Right atrium auricular region (tissue), 2 donors: Measurements from ENCODE around the gene TBRG4. TPM values are rescaled to one million over a fixed set of nuclear protein-coding genes. Genes with fewer than 3 reads are reported as not detected.

Experiments
- DNase-seq: peaks from one replicate; pipeline ENCODE4 v3.0.0-alpha.2; 2019; ENCODE audit warnings: low spot score
- H3K27ac ChIP-seq, 2 donors: fragments of 200-600 bp; sonication (generic); 1 replicate in 1 of 2; 2 replicates in 1 of 2; pipeline ENCODE4 v1.5.1; 2016 to 2019
- H3K27me3 ChIP-seq, 2 donors: fragments of 200-600 bp; sonication (generic); one replicate each; pipeline versions ENCODE4 v1.5.1 to v1.6.0; 2017 to 2019
- H3K36me3 ChIP-seq: fragments of 200-600 bp; sonication (generic); one replicate; pipeline ENCODE4 v1.5.1; 2016
- H3K4me1 ChIP-seq, 2 donors: fragments of 200-600 bp; sonication (generic); one replicate each; pipeline versions ENCODE4 v1.5.1 to v1.6.0; 2017 to 2019
- H3K4me3 ChIP-seq, 2 donors: fragments of 200-600 bp; sonication (generic); 1 replicate in 1 of 2; 2 replicates in 1 of 2; pipeline ENCODE4 v1.5.1; 2017 to 2019; ENCODE audit warnings: mild to moderate bottlenecking in 1 of 2, moderate library complexity in 1 of 2
- H3K9me3 ChIP-seq, 2 donors: fragments of 200-600 bp; sonication (generic); one replicate each; pipeline ENCODE4 v1.5.1; 2019
- total RNA-seq, 2 donors: library from RNA; depleted of rRNA; stranded (reverse); fragments of >200 nt; gene quantifications; one replicate each; pipeline ENCODE4 v1.1.0, GENCODE V29; 2016
- TF ChIP-seq, protein P1 (sequence below), 2 donors: fragments of 200-600 bp; sonication (generic); IDR thresholded peaks; one replicate each; pipeline ENCODE4 v1.5.1; 2019; ENCODE audit warnings: antibody characterized with exemption in 2 of 2

TBRG4 gene
- total RNA-seq, 2 donors from 2014 or later, result 46.1 to 48.2 TPM

DNA sequence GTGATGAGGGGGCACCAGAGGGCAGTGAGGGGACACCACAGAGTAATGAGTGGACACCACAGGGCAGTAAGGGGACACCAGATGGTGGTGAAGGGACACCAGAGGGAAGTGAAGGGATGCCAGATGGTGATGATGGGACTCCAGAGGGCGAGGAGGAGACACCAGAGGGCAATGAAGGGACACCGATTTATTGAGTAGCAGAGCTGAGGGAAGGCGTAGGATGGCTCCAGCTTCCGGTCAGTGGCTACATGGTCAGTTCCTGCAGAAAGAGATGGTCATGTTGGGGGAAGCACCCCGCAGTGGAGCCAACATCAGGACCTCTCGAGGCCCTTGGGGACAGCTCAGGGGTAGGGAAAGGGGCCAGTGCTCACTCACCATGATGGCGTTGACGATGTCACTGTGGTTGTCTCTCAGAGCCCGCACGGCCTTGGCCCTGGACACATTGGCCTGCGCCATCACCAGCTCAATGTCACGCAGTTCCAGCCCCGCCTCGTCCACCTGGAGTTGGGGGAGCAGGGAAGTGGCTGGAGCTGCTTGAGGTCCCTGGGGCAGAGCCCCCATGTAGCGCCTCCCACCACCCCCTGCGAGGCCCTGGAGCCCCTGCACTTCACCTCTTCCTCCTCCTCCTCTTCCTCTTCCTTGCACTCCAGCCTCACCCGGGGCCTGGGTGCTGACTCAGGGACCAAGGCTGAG, 31.1 kb downstream of the TBRG4 start:
- peaks cover 0 to 9% of the 10 kb centered on the region in 2 donors for H3K4me1 ChIP-seq
- peaks cover 24% of the 10 kb centered on the region for H3K36me3 ChIP-seq
- H3K9me3 ChIP-seq, result no peaks in the 10 kb centered on the region
- DNase-seq, result no peak
- TF ChIP-seq, protein P1, sequence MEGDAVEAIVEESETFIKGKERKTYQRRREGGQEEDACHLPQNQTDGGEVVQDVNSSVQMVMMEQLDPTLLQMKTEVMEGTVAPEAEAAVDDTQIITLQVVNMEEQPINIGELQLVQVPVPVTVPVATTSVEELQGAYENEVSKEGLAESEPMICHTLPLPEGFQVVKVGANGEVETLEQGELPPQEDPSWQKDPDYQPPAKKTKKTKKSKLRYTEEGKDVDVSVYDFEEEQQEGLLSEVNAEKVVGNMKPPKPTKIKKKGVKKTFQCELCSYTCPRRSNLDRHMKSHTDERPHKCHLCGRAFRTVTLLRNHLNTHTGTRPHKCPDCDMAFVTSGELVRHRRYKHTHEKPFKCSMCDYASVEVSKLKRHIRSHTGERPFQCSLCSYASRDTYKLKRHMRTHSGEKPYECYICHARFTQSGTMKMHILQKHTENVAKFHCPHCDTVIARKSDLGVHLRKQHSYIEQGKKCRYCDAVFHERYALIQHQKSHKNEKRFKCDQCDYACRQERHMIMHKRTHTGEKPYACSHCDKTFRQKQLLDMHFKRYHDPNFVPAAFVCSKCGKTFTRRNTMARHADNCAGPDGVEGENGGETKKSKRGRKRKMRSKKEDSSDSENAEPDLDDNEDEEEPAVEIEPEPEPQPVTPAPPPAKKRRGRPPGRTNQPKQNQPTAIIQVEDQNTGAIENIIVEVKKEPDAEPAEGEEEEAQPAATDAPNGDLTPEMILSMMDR (IDR thresholded peaks at IDR 0.05), result no peak
- no peaks in the 10 kb centered on the region for H3K27me3 ChIP-seq
- H3K27ac ChIP-seq, result no peak overlapping the region
- H3K4me3 ChIP-seq, result no peak overlapping the region

DNA sequence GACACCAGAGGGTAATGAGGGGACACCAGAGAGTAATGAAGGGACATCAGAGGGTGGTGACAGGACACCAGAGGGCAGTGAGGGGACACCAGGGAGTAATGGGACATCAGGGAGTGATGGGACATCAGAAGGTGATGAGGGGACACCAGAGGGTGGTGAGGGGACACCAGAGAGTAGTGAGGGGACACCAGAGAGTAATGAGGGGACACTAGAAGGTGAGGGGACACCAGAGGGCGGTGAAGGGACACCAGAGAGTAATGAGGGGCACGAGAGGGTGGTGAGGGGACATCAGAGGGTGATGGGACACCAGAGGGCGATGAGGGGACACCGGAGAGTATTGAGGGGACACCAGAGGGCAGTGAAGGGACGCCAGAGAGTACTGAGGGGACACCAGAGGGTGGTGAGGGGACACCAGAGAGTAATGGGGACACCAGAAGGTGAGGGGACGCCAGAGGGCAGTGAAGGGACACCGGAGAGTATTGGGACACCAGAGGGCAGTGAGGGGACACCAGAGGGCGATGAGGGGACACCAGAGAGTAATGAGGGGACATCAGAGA, 33.3 kb downstream of the TBRG4 start:
- H3K27me3 ChIP-seq, result no peaks in the 10 kb centered on the region
- H3K4me3 ChIP-seq, result no peak overlapping the region
- H3K4me1 ChIP-seq, result peaks cover 0 to 9% of the 10 kb centered on the region in 2 donors
- TF ChIP-seq, protein P1 (IDR thresholded peaks at IDR 0.05), result no peak
- no peak for DNase-seq
- H3K27ac ChIP-seq, result no peak overlapping the region
- no peaks in the 10 kb centered on the region for H3K9me3 ChIP-seq
- H3K36me3 ChIP-seq, result peaks cover 46% of the 10 kb centered on the region

DNA sequence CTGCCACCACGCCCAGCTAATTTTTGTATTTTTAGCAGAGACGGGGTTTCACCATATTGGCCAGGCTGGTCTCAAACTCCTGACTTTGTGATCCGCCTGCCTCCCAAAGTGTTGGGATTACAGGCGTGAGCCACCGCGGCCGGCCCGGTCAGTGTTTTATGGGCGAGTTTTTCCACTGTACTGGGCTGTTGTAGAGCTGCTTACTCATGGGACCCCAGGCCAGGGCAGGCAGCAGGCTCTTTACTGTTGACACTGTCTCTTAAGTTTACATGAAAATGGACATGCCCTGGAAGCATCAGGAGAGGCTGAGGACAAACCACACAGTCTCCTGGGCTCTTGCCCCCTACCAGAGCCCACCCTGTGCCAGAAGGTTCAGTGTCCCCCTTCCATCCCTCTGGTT, 33.9 kb downstream of the TBRG4 start:
- Histone ChIP-seq H3K9me3 (no peaks in the 10 kb centered on the region), H3K4me3 (no peak overlapping the region), H3K27ac (no peak overlapping the region), H3K27me3 (no peaks in the 10 kb centered on the region), H3K36me3 (peaks cover 52% of the 10 kb centered on the region), H3K4me1 (peaks cover 0 to 8% of the 10 kb centered on the region in 2 donors)
- TF ChIP-seq, protein P1 (IDR thresholded peaks at IDR 0.05), result no peak
- DNase-seq, result no peak

DNA sequence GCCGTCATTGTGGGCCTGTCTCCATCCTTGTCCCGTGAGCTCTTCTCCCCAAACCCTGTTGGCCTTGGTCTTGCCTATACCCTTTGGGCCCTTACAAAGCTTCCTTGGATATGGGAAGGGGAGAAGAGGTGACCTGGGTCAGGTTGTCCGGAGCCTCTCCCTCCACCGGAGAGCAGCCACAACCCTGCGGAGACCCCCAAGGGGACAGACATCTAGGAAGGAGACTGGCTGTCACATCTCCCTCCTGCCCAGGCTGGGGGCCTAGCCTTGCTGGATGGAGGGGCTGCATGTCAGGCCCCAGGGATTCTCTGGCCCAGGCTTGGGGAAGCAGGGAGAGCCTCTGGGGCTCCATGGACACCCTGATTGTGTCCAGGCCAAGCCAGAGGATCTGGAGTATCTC, 34.6 kb downstream of the TBRG4 start:
- Histone ChIP-seq H3K4me1 (peaks cover 0 to 2% of the 10 kb centered on the region in 2 donors), H3K9me3 (no peaks in the 10 kb centered on the region), H3K36me3 (peaks cover 58% of the 10 kb centered on the region), H3K27me3 (no peaks in the 10 kb centered on the region), H3K27ac (no peak overlapping the region), H3K4me3 (no peak overlapping the region)
- no peak for DNase-seq
- TF ChIP-seq, protein P1 (IDR thresholded peaks at IDR 0.05), result no peak

DNA sequence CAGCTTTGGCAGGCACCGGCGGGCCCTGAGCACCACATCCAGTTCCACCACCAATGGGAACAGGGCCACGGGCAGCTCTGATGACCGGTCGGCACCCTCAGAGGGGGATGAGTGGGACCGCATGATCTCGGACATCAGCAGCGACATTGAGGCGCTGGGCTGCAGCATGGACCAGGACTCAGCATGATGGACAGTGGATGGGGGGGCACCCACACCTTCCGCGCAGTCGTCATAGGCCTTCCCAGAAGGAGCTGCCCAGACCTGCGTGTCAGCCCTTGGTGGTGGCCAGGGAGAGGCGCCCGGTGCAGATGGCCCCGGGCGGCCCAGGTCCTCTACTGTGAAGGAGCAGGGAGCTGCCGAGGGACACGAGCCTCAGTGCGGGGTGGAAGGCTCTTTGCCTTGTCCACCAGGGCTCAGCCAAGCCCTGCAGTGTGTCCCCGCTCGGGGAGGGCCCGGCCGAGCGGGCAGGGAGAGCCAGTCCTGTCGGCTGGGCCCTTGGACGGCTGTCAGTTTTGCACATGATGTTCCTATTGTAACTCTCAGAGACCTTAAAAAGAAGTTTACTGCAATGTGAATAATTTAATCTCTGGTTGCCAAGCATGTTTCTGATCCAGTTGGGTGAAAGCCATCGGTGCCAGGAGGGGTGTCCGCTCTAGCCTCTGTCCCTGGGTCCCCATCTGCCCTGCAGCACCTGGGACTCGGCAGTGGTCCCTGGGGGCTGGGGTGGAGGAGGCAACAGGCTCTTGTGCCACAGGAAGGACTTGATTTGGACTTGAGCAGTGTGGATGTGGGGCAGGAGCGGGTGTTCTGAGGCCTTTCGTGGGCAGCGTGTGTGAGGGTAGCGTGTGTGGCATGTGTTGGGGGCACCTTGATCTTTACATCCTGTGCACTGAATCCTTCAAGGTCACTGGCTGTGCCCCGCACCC, 35.4 kb downstream of the TBRG4 start:
- Histone ChIP-seq H3K36me3 (peaks cover 59% of the 10 kb centered on the region), H3K27ac (no peak overlapping the region)
- DNase-seq, result no peak

More for the DNA sequence above, 35.4 kb downstream of the TBRG4 start:
- Histone ChIP-seq H3K4me3 (no peak overlapping the region), H3K9me3 (no peaks in the 10 kb centered on the region), H3K27me3 (no peaks in the 10 kb centered on the region), H3K4me1 (no peaks in the 10 kb centered on the region)
- TF ChIP-seq, protein P1 (IDR thresholded peaks at IDR 0.05), result no peak
